ENCODE data around the gene CLN6.

CLN6 gene

DNA sequence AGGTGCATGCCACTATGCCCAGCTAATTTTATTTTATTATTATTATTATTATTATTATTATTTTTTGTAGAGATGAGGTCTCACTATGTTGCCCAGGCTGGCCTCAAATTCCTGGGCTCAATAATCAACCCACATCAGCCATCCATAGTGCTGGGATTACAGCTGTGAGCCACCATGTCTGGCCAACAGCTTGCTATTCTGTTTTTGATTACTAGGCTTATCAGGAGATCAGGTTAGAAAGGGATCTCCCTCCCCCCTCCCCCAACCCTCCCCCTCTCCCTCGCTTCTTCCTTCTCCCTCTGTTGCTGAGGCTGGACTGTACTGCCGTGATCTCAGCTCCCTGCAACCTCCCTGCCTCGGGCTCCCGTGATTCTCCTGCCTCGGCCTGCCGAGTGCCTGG, 8.6 kb downstream of the CLN6 start:
- no peak for TF ChIP-seq CTCF (IDR thresholded peaks at IDR 0.05)
- TF ChIP-seq ZFX (IDR thresholded peaks at IDR 0.05; ENCODE audit: borderline replicate concordance): no peak

DNA sequence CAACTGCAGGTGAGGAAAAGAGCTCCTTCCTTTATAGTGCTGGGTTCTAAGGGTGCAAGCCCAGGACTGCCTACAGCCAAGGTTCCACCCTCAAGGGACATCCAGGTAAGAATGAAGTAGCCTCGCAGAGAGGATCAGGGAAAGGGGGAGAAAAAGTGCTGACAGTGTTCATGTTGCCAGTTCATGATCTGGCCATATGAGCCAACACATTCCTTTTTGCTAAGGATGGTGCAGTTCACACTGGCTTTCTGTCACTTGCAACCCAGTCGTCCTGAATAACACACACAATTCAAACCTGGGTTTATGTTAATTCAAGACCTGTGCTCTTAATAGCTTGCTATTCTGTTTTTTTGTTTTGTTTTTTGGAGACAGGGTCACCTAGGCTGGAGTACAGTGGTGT, 9.0 kb downstream of the CLN6 start:
- no peak for TF ChIP-seq CTCF (IDR thresholded peaks at IDR 0.05)
- no peak for TF ChIP-seq ZFX (IDR thresholded peaks at IDR 0.05; ENCODE audit: borderline replicate concordance)
- no peak overlapping the region for H3K27ac ChIP-seq

More for the DNA sequence above, 8.6 kb downstream of the CLN6 start:
- H3K27ac ChIP-seq: no peak overlapping the region

GRCh38 chr15:68218847-68219798, 10.4 kb downstream of the CLN6 start:
- TF ChIP-seq ZFX (IDR thresholded peaks at IDR 0.05; ENCODE audit: borderline replicate concordance) (no peak), CTCF (IDR thresholded peaks at IDR 0.05) (no peak)
- no peak overlapping the region for H3K27ac ChIP-seq

GRCh38 chr15:68218331-68218730, 11.2 kb downstream of the CLN6 start:
- H3K27ac ChIP-seq: no peak overlapping the region
- no peak for TF ChIP-seq CTCF (IDR thresholded peaks at IDR 0.05)
- TF ChIP-seq ZFX (IDR thresholded peaks at IDR 0.05; ENCODE audit: borderline replicate concordance): no peak

GRCh38 chr15:68217341-68217740, 12.2 kb downstream of the CLN6 start:
- no peak overlapping the region for H3K27ac ChIP-seq
- TF ChIP-seq ZFX (IDR thresholded peaks at IDR 0.05; ENCODE audit: borderline replicate concordance) (no peak), CTCF (IDR thresholded peaks at IDR 0.05) (no peak)

DNA sequence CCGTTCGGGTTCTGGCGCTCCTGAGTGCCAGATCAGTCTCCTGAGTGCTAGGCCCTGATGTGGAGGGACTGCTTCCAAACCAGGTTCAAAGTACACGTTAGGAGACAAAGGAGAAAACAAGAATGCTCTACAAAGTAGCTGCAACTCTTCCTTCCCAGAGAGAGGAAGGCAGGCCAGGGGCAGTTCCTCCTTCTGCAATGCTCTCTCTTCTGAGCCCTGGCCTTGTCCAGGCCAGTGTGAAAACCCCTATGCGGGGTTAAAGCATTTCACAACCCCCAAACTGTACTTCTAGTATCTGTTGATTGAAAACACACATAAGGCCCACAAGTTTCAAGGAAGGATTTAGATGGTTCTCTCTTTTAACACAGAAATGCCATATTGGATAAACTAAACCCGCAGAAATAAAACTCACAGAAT, 14.7 kb downstream of the CLN6 start:
- no peak overlapping the region for H3K27ac ChIP-seq
- no peak for TF ChIP-seq CTCF (IDR thresholded peaks at IDR 0.05)
